ENCODE data around the gene DHRS1.

DHRS1 gene

GRCh38 chr14:24253936-24254335 lies 45.6 kb downstream of the DHRS1 start:
- peak overlapping the region; percentile 57 for H3K27ac ChIP-seq
- TF ChIP-seq CTCF (conservative IDR thresholded peaks at IDR 0.05; ENCODE audit: low read depth): no peak
- ChIA-PET CTCF (no interaction called here), POLR2A (ENCODE audit: low non-redundant PET) (no interaction called here)
- DNase-seq (ENCODE audit: low spot score): no peak

GRCh38 chr14:24252289-24253124 lies 47.1 kb downstream of the DHRS1 start:
- TF ChIP-seq CTCF (conservative IDR thresholded peaks at IDR 0.05; ENCODE audit: low read depth): no peak
- H3K27ac ChIP-seq: peak overlapping the region; percentile 50
- POLR2A ChIA-PET (ENCODE audit: low non-redundant PET): no interaction called here
- no peak for DNase-seq (ENCODE audit: low spot score)
- CTCF ChIA-PET: interaction anchor here (1.0 to 1.9 kb wide), 2 partner anchors 45 to 56 kb away, joined by 7 to 8 read pairs; partner anchors contain the start of gene CIDEB

GRCh38 chr14:24251880-24252288 lies 47.7 kb downstream of the DHRS1 start:
- peak overlapping the region; percentile 50 for H3K27ac ChIP-seq
- DNase-seq (ENCODE audit: low spot score): no peak
- CTCF ChIA-PET: interaction anchor here (1.0 to 1.9 kb wide), 3 partner anchors 9 to 56 kb away, joined by 3 to 8 read pairs (median 7); partner anchors contain the start of gene CIDEB
- no peak for TF ChIP-seq CTCF (conservative IDR thresholded peaks at IDR 0.05; ENCODE audit: low read depth)
- POLR2A ChIA-PET (ENCODE audit: low non-redundant PET): no interaction called here

- TF ChIP-seq CTCF (conservative IDR thresholded peaks at IDR 0.05; ENCODE audit: low read depth): no peak
- ChIA-PET CTCF (interaction anchor here (1.9 kb wide), 1 partner anchor 47 kb away, joined by 8 read pairs; no protein-coding TSS in a partner anchor), POLR2A (ENCODE audit: low non-redundant PET) (no interaction called here)
- DNase-seq (ENCODE audit: low spot score): no peak
- H3K27ac ChIP-seq: peak overlapping the region; percentile 53
Measured at GRCh38 chr14:24250354-24250753, 49.2 kb downstream of the DHRS1 start.

GRCh38 chr14:24249230-24250021 lies 50.2 kb downstream of the DHRS1 start:
- POLR2A ChIA-PET (ENCODE audit: low non-redundant PET): no interaction called here
- DNase-seq (ENCODE audit: low spot score): no peak
- CTCF ChIA-PET: interaction anchor here (0.7 kb wide), 1 partner anchor 59 kb away, joined by 3 read pairs; the partner anchor contains the start of gene CIDEB
- TF ChIP-seq CTCF (conservative IDR thresholded peaks at IDR 0.05; ENCODE audit: low read depth): no peak
- H3K27ac ChIP-seq: peak overlapping the region; percentile 43

GRCh38 chr14:24247422-24247821 lies 52.2 kb downstream of the DHRS1 start:
- CTCF ChIA-PET: interaction anchor here (0.7 kb wide), 3 partner anchors 22 to 67 kb away, joined by 3 to 4 read pairs (median 4); no protein-coding TSS in a partner anchor
- no peak for TF ChIP-seq CTCF (conservative IDR thresholded peaks at IDR 0.05; ENCODE audit: low read depth)
- H3K27ac ChIP-seq: peak overlapping the region; percentile 43
- DNase-seq (ENCODE audit: low spot score): no peak
- POLR2A ChIA-PET (ENCODE audit: low non-redundant PET): interaction anchor here (0.7 kb wide), 1 partner anchor 10 kb away, joined by 3 read pairs; no protein-coding TSS in a partner anchor

All from RWPE1 (cell line).